Parathyroid adenoma (tissue), 2 donors: ENCODE measurements around the gene TIMM29.

Source experiments
- H2AFZ ChIP-seq: fragments of 300-600 bp; sonication (generic); one replicate; pipeline ENCODE4 v1.7.0; 2017; ENCODE audit warnings: antibody characterized with exemption, mild to moderate bottlenecking
- H3K27ac ChIP-seq: fragments of 300-600 bp; sonication (generic); one replicate; pipeline ENCODE4 v1.7.0; 2017
- H3K27me3 ChIP-seq: fragments of 300-600 bp; sonication (generic); one replicate; pipeline ENCODE4 v1.7.0; 2017; ENCODE audit warnings: low read length; ENCODE audit not compliant: control insufficient read depth, insufficient read depth
- H3K36me3 ChIP-seq: fragments of 300-600 bp; sonication (generic); one replicate; pipeline ENCODE4 v1.7.0; 2017; ENCODE audit warnings: low read length; ENCODE audit not compliant: control insufficient read depth, insufficient read depth
- H3K4me1 ChIP-seq: fragments of 300-600 bp; sonication (generic); one replicate; pipeline ENCODE4 v1.7.0; 2017; ENCODE audit warnings: control low read depth
- H3K4me2 ChIP-seq: fragments of 300-600 bp; sonication (generic); one replicate; pipeline ENCODE4 v1.7.0; 2017; ENCODE audit warnings: low read length
- H3K4me3 ChIP-seq: fragments of 300-600 bp; sonication (generic); one replicate; pipeline ENCODE4 v1.7.0; 2017; ENCODE audit warnings: low read depth, low read length
- H3K79me2 ChIP-seq: fragments of 300-600 bp; sonication (generic); one replicate; pipeline ENCODE4 v1.7.0; 2017; ENCODE audit warnings: control low read depth
- H3K9ac ChIP-seq: fragments of 300-600 bp; sonication (generic); one replicate; pipeline ENCODE4 v1.7.0; 2017; ENCODE audit warnings: mild to moderate bottlenecking
- H3K9me3 ChIP-seq: fragments of 300-600 bp; sonication (generic); one replicate; pipeline ENCODE4 v1.7.0; 2017; ENCODE audit warnings: low read length; ENCODE audit not compliant: control insufficient read depth
- TF ChIP-seq, protein P1 (sequence below): fragments of 300-600 bp; sonication (generic); IDR thresholded peaks from one replicate; pipeline ENCODE4 v1.7.0; 2017; ENCODE audit warnings: antibody characterized with exemption, mild to moderate bottlenecking
- donor health status: primary hyperparathyroidism.

Gene TIMM29

DNA sequence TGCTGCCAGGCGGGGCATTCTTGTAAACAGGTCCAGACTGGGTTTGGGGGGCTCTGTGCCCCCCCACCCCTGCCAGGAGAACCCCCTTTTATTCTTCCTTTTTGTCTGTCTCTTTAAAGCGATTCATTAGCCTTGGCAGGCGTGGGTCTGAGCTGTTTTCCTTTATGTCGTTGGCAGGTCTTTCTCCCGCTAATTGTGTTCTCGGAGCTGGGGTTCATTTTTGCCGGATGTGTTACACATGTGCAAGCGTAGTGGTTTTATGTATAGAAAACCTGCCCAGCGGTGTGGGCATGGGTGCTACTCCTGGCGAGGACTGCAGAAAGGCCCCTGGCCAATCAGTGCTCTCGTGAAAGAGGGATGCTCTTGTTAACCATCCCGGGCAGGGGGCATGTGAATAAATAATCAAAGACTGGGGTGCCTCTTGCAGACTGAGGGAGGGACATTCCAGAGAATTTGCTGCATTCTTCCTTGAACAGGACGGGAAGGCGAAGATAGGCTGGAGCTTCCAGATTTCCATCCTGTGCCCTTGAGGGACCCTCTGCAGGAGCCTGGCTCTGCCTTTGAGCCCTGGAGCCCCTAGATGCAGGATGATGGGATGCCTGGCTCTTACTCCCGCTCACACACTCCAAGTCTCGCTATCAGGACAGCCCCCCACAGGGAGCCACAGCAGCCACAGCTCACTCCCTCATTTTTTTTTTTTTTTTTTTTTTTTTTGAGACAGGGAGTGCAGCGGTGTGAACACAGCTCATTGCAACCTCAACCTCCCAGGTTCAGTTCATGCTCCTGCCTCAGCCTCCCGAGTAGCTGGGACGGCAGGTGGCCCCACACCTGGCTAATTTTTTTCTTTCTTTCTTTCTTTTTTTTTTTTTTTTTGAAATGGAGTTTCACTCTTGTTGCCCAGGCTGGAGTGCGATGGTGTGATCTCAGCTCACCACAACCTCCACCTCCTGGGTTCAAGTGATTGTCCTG lies 43.1 kb upstream of the TIMM29 start:
- Histone ChIP-seq H3K9me3 (no peaks in the 10 kb centered on the region), H3K9ac (no peak overlapping the region), H3K27me3 (no peaks in the 10 kb centered on the region), H2AFZ (no peak overlapping the region), H3K4me3 (no peak overlapping the region), H3K79me2 (peaks cover 61% of the 10 kb centered on the region), H3K4me2 (no peak overlapping the region), H3K27ac (no peak overlapping the region), H3K36me3 (no peaks in the 10 kb centered on the region), H3K4me1 (peaks cover 2% of the 10 kb centered on the region)
- TF ChIP-seq, protein P1, sequence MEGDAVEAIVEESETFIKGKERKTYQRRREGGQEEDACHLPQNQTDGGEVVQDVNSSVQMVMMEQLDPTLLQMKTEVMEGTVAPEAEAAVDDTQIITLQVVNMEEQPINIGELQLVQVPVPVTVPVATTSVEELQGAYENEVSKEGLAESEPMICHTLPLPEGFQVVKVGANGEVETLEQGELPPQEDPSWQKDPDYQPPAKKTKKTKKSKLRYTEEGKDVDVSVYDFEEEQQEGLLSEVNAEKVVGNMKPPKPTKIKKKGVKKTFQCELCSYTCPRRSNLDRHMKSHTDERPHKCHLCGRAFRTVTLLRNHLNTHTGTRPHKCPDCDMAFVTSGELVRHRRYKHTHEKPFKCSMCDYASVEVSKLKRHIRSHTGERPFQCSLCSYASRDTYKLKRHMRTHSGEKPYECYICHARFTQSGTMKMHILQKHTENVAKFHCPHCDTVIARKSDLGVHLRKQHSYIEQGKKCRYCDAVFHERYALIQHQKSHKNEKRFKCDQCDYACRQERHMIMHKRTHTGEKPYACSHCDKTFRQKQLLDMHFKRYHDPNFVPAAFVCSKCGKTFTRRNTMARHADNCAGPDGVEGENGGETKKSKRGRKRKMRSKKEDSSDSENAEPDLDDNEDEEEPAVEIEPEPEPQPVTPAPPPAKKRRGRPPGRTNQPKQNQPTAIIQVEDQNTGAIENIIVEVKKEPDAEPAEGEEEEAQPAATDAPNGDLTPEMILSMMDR: no peak

DNA sequence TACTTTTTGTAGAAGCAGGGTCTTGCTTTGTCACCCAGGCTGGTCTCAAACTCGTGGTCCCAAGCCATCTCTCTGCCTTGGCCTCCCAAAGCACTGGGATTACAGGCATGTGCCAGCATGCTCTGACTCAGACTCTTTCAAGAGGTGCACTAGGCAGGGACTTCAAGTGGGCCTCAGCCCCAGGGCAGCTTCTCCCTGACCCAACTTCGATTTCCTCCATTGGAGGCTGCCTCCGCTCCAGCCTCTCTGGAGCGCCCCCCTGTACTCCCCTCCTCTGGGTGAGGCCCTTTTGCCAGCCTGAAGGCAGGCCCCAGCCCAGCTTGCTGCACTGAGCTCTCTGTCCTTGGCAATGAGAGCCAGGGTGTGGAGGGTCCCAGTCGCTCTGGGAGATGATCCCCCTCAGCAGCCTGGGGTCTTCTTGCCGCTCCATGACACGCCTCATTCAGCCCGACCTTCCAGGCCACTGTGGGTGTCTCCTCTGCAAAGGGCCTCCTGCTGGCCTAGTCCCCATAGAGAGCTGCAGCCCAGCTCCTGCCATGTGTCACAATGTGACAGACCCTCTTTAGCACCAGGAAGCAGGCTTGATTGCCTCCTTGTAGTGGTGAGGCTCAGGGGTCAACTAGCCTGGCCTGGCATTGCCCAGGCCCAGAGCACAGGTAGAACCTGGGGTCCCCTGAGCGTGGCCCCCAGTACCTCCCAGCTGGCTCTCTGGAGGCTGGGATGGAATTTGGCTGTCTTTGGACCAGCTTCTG lies 40.8 kb upstream of the TIMM29 start:
- H3K36me3 ChIP-seq: no peaks in the 10 kb centered on the region
- peaks cover 56% of the 10 kb centered on the region for H3K79me2 ChIP-seq
- no peak overlapping the region for H3K9ac ChIP-seq
- no peaks in the 10 kb centered on the region for H3K9me3 ChIP-seq
- no peaks in the 10 kb centered on the region for H3K4me1 ChIP-seq
- H3K27me3 ChIP-seq: no peaks in the 10 kb centered on the region
- TF ChIP-seq, protein P1: no peak
- no peak overlapping the region for H3K4me2 ChIP-seq
- H2AFZ ChIP-seq: no peak overlapping the region
- no peak overlapping the region for H3K27ac ChIP-seq
- no peak overlapping the region for H3K4me3 ChIP-seq

DNA sequence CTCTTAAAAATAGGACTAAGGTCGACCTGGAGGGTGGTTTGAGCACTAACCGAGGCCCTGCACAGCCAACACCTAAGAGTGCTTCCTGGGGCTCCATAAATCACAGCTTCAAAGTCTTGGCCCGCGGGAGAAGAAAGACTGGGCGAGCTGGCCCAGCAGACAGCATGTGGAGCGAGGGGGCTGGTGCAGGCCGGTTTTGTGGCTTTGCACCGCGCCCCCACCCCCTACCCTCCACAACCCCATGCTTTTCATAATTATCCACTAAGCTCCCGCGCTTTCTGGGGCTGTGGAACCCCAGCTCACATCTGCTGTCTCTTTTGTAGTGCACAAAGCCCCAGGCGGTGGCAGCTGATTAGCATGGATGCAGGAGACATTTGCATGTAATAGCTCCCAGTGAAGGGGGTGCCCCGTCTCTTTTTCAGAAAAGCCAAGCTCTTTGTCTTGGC lies 40.2 kb upstream of the TIMM29 start:
- TF ChIP-seq, protein P1: no peak
- Histone ChIP-seq H3K27ac (no peak overlapping the region), H3K79me2 (peaks cover 52% of the 10 kb centered on the region), H3K9ac (no peak overlapping the region), H3K4me1 (no peaks in the 10 kb centered on the region), H2AFZ (no peak overlapping the region), H3K4me3 (no peak overlapping the region), H3K27me3 (no peaks in the 10 kb centered on the region), H3K9me3 (no peaks in the 10 kb centered on the region), H3K36me3 (no peaks in the 10 kb centered on the region), H3K4me2 (no peak overlapping the region)

DNA sequence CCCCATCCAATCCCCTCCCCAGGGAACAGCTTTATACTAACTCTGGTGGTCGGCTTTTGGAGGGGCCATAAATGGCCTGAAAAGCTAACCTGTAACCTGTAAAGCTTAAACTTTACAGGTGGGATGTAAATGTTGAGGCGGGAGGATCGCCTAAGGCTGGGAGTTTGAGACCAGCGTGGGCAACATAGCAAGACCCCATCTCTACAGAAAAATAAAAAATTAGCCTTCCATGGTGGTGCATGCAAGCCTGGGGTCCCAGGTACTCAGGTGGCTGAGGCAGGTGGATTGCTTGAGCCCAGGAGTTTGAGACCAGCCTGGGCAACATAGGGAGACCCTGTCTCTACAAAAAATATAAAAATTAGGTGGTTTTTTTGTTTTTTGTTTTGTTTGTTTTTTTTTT lies 38.7 kb upstream of the TIMM29 start:
- no peak overlapping the region for H3K4me3 ChIP-seq
- H3K27me3 ChIP-seq: no peaks in the 10 kb centered on the region
- TF ChIP-seq, protein P1: no peak
- no peaks in the 10 kb centered on the region for H3K4me1 ChIP-seq
- H3K79me2 ChIP-seq: peaks cover 49% of the 10 kb centered on the region
- no peak overlapping the region for H3K27ac ChIP-seq
- no peaks in the 10 kb centered on the region for H3K36me3 ChIP-seq
- no peaks in the 10 kb centered on the region for H3K9me3 ChIP-seq
- no peak overlapping the region for H3K9ac ChIP-seq
- H3K4me2 ChIP-seq: no peak overlapping the region
- H2AFZ ChIP-seq: no peak overlapping the region
